GM12878 (cell line): ENCODE measurements around the gene HAAO. TPM values are rescaled to one million over a fixed set of nuclear protein-coding genes. Genes with fewer than 3 reads are reported as not detected.

Experiments
- ATAC-seq: fragments of 200-7000 bp; cut with Tn5 transposase; 3 replicates; pipeline ENCODE4 v1.9.1; 2020; ENCODE audit warnings: mild to moderate bottlenecking, moderate library complexity
- BruUV-seq: library from RNA; stranded (reverse); fragments of 400-500 nt; replicated peaks from 2 replicates; lab custom pipeline; 2021; lab: Mats Ljungman, UMichigan
- CTCF ChIA-PET: fragments of 300-600 bp; sonication (Branson Sonifier 250); formaldehyde crosslinking; extraction: SDS; loops from one replicate; lab custom pipeline; 2021; ENCODE audit warnings: inconsistent platforms; lab: Yijun Ruan, JAX
- POLR2A ChIA-PET: fragments of 350-600 bp; formaldehyde crosslinking; extraction: SDS; loops from one replicate; lab custom pipeline; 2021; ENCODE audit warnings: inconsistent platforms; lab: Charles Lee
- RAD21 ChIA-PET: fragments of 300-600 bp; sonication (Branson Sonifier 250); formaldehyde crosslinking; loops from one replicate; lab custom pipeline; 2023; ENCODE audit warnings: antibody characterized with exemption; ENCODE audit not compliant: unreplicated experiment; lab: Charles Lee
- SMC1A ChIA-PET: fragments of 300-600 bp; sonication (Branson Sonifier 250); formaldehyde crosslinking; loops from one replicate; lab custom pipeline; 2023; ENCODE audit not compliant: unreplicated experiment, uncharacterized antibody; lab: Charles Lee
- DNase-seq: peaks from one replicate; pipeline ENCODE4 v3.0.0-alpha.2; 2011; ENCODE audit warnings: low read depth, low spot score
- FAIRE-seq: peaks from 3 replicates; lab custom pipeline; 2011; peaks lifted over from hg19 to GRCh38; lab: Jason Lieb, UNC
- H2AFZ ChIP-seq: 2 replicates; pipeline ENCODE4 v1.6.0; 2011; ENCODE audit warnings: low read depth, low read length, control low read depth; ENCODE audit not compliant: control insufficient read depth
- H3K27ac ChIP-seq: 2 replicates; pipeline ENCODE4 v1.5.1; 2011; ENCODE audit warnings: control low read depth; ENCODE audit not compliant: control insufficient read depth, insufficient read depth
- H3K27me3 ChIP-seq, 2 experiments: replicated peaks in 1 of 2; 2 replicates each; pipeline versions ENCODE4 v1.6.0 to v1.6.1; 2011; ENCODE audit warnings: low read length in 1 of 2; ENCODE audit not compliant: control insufficient read depth in 2 of 2, insufficient read depth in 2 of 2
- H3K36me3 ChIP-seq, 2 experiments: 2 replicates each; pipeline ENCODE4 v1.5.1; 2011; ENCODE audit warnings: low read length in 1 of 2; ENCODE audit not compliant: control insufficient read depth in 2 of 2, insufficient read depth in 2 of 2
- H3K4me1 ChIP-seq: 2 replicates; pipeline ENCODE4 v1.6.1; 2011; ENCODE audit warnings: mild to moderate bottlenecking, low read length, moderate library complexity, mixed read lengths; ENCODE audit not compliant: control insufficient read depth, insufficient read depth
- H3K4me2 ChIP-seq: 2 replicates; pipeline ENCODE4 v1.6.0; 2011; ENCODE audit warnings: control low read depth; ENCODE audit not compliant: control insufficient read depth, insufficient read depth
- H3K4me3 ChIP-seq: fragments of 200-600 bp; sonication (generic); 2 replicates; pipeline ENCODE4 v1.5.1; 2016
- H3K79me2 ChIP-seq: 2 replicates; pipeline ENCODE4 v1.6.0; 2011; ENCODE audit warnings: low read length; ENCODE audit not compliant: control insufficient read depth, insufficient read depth
- H3K9ac ChIP-seq: 2 replicates; pipeline ENCODE4 v1.8.0; 2011; ENCODE audit warnings: low read length, control low read depth, mixed read lengths; ENCODE audit not compliant: control insufficient read depth, insufficient read depth
- H3K9me3 ChIP-seq: replicated peaks from 3 replicates; pipeline ENCODE4 v1.5.1; 2011; ENCODE audit warnings: mild to moderate bottlenecking, low read length; ENCODE audit not compliant: control insufficient read depth, insufficient read depth
- H4K20me1 ChIP-seq: 2 replicates; pipeline ENCODE4 v1.6.0; 2011; ENCODE audit not compliant: control insufficient read depth, insufficient read depth
- ATF7 ChIP-seq: fragments of 450-650 bp; IDR thresholded peaks from 2 replicates; pipeline ENCODE4 v1.6.1; 2016; ENCODE audit warnings: low read depth, mild to moderate bottlenecking
- CHD2 ChIP-seq: IDR thresholded peaks from 2 replicates; pipeline ENCODE4 v1.6.1; 2011; ENCODE audit warnings: low read depth, low read length, improper control_type of control experiment, borderline replicate concordance
- FOXM1 ChIP-seq: IDR thresholded peaks from 2 replicates; pipeline ENCODE4 v1.6.1; 2012; ENCODE audit warnings: low read depth, mild to moderate bottlenecking, inconsistent platforms, low read length, moderate library complexity
- JUNB ChIP-seq: IDR thresholded peaks from 2 replicates; pipeline ENCODE4 v1.6.1; 2016; ENCODE audit warnings: antibody characterized with exemption, mild to moderate bottlenecking
- MEF2B ChIP-seq: fragments of 450-650 bp; IDR thresholded peaks from 2 replicates; pipeline ENCODE4 v1.6.1; 2018; ENCODE audit warnings: mild to moderate bottlenecking, moderate library complexity; ENCODE audit not compliant: partially characterized antibody, poor library complexity, severe bottlenecking
- POU2F2 ChIP-seq: IDR thresholded peaks from 3 replicates; pipeline ENCODE4 v1.6.1; 2011; ENCODE audit warnings: low read depth, mild to moderate bottlenecking, low read length, borderline replicate concordance
- SP1 ChIP-seq: IDR thresholded peaks from one replicate; pipeline ENCODE4 v1.6.1; 2011; ENCODE audit warnings: low read depth, low read length
- WGBS: methylation state at CpG from one replicate; pipeline ENCODE4 v1.1.6; 2016; ENCODE audit warnings: low lambda C conversion rate; ENCODE audit not compliant: insufficient replicate concordance, insufficient coverage; ENCODE audit errors: missing lambda C conversion rate; 5-methylcytosine and 5-hydroxymethylcytosine counted together
- in situ Hi-C: fragments of 300-500 bp; cut with MboI; formaldehyde crosslinking; loops from 9 replicates; pipeline ENCODE4 v1.14.3; 2018; ENCODE audit warnings: mixed read lengths
- intact Hi-C: fragments of 100-400 bp; cut with micrococcal nuclease; formaldehyde crosslinking; loops from one replicate; pipeline ENCODE4 v1.14.2; 2022; ENCODE audit not compliant: unreplicated experiment
- polyA plus RNA-seq, 11 experiments: library from polyadenylated mRNA; depleted of rRNA in 4 of 11; unstranded in 6 of 11; stranded (reverse) in 5 of 11; fragments of >200 nt; fragmentation: Nextera tagmentation in 4 of 11; fragmentation: Illumina TruSeq in 1 of 11; extraction: Ambion mirVana in 4 of 11; extraction: Trizol in 1 of 11; gene quantifications; 1 replicate in 1 of 11; 2 replicates in 10 of 11; pipeline versions ENCODE4 v1.2.1 to v1.2.3, GENCODE V29; 2011 to 2016; ENCODE audit warnings: inconsistent platforms in 2 of 11, missing spikeins in 2 of 11, low read depth in 1 of 11
- total RNA-seq, 4 experiments: library from RNA; depleted of rRNA in 3 of 4; stranded (reverse); fragments of >200 nt in 3 of 4; fragmentation: Illumina TruSeq in 1 of 4; extraction: Trizol in 1 of 4; gene quantifications; 2 replicates each; pipeline versions ENCODE4 v1.2.1 to v1.2.3, GENCODE V29; 2013 to 2021
- TF ChIP-seq, protein P1 (sequence below): fragments of 450-650 bp; IDR thresholded peaks from 2 replicates; pipeline ENCODE4 v1.6.1; 2017; ENCODE audit warnings: borderline replicate concordance
- TF ChIP-seq, protein P2 (sequence below): fragments of 450-650 bp; formaldehyde crosslinking; IDR thresholded peaks from 2 replicates; pipeline ENCODE4 v1.5.0; 2022; ENCODE audit warnings: mild to moderate bottlenecking, missing genetic modification characterization
- TF ChIP-seq, protein P3 (sequence below): fragments of 450-650 bp; IDR thresholded peaks from 2 replicates; pipeline ENCODE4 v1.6.1; 2016; ENCODE audit warnings: mild to moderate bottlenecking
- TF ChIP-seq, protein P4 (sequence below): IDR thresholded peaks from 2 replicates; pipeline ENCODE4 v1.6.1; 2012; ENCODE audit warnings: low read depth, low read length, improper control_type of control experiment
- TF ChIP-seq, protein P5 (sequence below): IDR thresholded peaks from 2 replicates; pipeline ENCODE4 v1.6.1; 2012; ENCODE audit warnings: low read depth, low read length, improper control_type of control experiment

Gene HAAO
- total and polyA plus RNA-seq, 10 of the 15 experiments (the other 5 are each of a cell fraction or from before 2014, with no cell fraction given) = 4.3 to 58.7 (median 26.8) TPM

DNA sequence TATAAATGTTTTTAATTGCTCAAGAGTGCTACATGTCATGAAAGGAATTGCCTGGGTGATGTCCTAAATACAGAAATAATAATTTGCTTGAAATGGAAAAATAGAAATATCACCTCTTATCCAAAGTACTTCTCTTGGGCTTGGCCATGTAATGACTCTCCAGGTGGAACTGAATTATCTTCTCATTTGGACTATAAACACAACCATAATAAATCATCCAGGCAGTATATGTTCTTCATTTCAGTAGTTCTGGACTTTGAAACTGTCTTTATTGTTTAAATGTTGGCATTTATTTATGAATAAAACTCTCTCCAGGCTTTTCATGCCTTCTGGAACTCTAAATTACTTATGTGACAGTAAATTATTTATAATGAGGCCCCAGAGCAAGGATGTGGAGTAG is 68.9 kb downstream of the HAAO start (continued):
- TF ChIP-seq, protein P1, sequence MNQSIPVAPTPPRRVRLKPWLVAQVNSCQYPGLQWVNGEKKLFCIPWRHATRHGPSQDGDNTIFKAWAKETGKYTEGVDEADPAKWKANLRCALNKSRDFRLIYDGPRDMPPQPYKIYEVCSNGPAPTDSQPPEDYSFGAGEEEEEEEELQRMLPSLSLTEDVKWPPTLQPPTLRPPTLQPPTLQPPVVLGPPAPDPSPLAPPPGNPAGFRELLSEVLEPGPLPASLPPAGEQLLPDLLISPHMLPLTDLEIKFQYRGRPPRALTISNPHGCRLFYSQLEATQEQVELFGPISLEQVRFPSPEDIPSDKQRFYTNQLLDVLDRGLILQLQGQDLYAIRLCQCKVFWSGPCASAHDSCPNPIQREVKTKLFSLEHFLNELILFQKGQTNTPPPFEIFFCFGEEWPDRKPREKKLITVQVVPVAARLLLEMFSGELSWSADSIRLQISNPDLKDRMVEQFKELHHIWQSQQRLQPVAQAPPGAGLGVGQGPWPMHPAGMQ = no peak
- no peak for TF ChIP-seq JUNB

DNA sequence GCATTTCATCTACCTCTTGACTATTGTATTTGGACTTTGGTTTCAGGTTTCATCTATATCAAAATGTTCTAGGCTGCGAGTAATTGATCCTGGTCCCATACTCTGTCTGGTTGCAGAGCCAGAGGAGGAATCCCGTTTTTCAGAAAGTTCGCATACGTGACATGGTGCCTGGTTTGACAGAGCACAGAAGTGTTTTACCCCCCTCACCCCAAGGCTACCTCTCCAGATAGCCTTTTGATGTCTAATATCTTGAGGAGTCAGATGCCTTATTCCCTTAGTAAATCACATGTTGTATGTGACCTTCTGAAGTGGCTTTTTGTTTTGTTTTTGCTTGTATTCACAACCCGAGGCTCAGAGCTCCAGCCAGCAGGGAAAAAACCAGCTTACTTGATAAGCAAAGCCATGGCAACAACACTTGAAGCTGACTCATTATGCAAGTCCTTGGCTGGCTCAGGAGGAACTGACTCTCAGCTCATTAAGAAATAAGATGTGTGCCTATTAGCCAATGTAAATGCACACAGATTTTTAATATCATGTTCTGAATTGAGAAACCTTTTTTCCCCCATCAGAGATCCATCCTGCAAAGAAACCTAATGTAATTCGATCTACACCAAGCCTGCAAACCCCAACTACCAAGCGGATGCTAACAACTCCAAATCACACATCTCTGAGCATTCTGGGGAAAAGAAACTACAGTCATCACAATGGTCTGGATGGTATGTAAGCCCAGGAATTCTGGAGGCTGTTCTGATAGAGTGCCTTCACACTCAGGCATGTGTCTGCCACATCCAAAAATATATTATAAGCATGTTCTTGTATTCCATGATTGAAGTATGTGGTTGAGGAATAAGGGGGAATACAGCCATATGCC is 69.8 kb downstream of the HAAO start:
- DNase-seq (peak; percentile 91), FAIRE-seq (peak; percentile 84), ATAC-seq (peak; percentile 98)
- WGBS = 16% methylated on average over 7 of the region's 7 CpGs
- in situ Hi-C loops = no loop called here
- Histone ChIP-seq H3K4me3 (peak overlapping the region; percentile 10; the same call in 1 of the 2 replicates), H2AFZ (peak overlapping the region; percentile 79), H3K9ac (peak overlapping the region; percentile 38; the same call in 1 of the 2 replicates), H3K4me1 (peaks cover 19% of the 10 kb centered on the region), H3K36me3 (peaks cover 0 to 3% of the 10 kb centered on the region in 2 experiments; a peak in 1 of 4 replicates), H3K9me3 (no peaks in the 10 kb centered on the region), H3K27me3 (no peaks in the 10 kb centered on the region), H3K4me2 (peak overlapping the region; percentile 85), H3K79me2 (no peaks in the 10 kb centered on the region), H3K27ac (peak overlapping the region; percentile 86), H4K20me1 (no peaks in the 10 kb centered on the region)
- ChIA-PET CTCF (interaction anchor here (0.6 to 2.0 kb wide), 11 partner anchors 10 to 130 kb away, joined by 3 to 16 read pairs (median 3); partner anchors contain the start of gene HAAO), RAD21 (interaction anchor here (0.7 to 1.9 kb wide), 14 partner anchors 11 to 123 kb away, joined by 3 to 20 read pairs (median 6); partner anchors contain the start of gene HAAO), POLR2A (interaction anchor here (0.9 to 2.0 kb wide), 6 partner anchors 23 to 123 kb away, joined by 3 to 18 read pairs (median 4); no protein-coding TSS in a partner anchor), SMC1A (interaction anchor here (1.0 to 1.9 kb wide), 12 partner anchors 9 to 74 kb away, joined by 3 to 23 read pairs (median 8); partner anchors contain the start of gene HAAO)
- intact Hi-C loops = loop anchor here (1.0 to 5.0 kb wide), 2 partner anchors 32 to 70 kb away; partner anchors contain the start of gene HAAO
- no TSS peak for BruUV-seq
- TF ChIP-seq ATF7 (peak; percentile 58), FOXM1 (peak; percentile 54; the same call in 1 of the 2 replicates), MEF2B (peak; percentile 59), CHD2 (peak; percentile 79; the same call in 1 of the 2 replicates), SP1 (peak; percentile 52), POU2F2 (peak; percentile 93; the same call in 2 of the 3 replicates), JUNB (peak; percentile 94)
- TF ChIP-seq, protein P2, sequence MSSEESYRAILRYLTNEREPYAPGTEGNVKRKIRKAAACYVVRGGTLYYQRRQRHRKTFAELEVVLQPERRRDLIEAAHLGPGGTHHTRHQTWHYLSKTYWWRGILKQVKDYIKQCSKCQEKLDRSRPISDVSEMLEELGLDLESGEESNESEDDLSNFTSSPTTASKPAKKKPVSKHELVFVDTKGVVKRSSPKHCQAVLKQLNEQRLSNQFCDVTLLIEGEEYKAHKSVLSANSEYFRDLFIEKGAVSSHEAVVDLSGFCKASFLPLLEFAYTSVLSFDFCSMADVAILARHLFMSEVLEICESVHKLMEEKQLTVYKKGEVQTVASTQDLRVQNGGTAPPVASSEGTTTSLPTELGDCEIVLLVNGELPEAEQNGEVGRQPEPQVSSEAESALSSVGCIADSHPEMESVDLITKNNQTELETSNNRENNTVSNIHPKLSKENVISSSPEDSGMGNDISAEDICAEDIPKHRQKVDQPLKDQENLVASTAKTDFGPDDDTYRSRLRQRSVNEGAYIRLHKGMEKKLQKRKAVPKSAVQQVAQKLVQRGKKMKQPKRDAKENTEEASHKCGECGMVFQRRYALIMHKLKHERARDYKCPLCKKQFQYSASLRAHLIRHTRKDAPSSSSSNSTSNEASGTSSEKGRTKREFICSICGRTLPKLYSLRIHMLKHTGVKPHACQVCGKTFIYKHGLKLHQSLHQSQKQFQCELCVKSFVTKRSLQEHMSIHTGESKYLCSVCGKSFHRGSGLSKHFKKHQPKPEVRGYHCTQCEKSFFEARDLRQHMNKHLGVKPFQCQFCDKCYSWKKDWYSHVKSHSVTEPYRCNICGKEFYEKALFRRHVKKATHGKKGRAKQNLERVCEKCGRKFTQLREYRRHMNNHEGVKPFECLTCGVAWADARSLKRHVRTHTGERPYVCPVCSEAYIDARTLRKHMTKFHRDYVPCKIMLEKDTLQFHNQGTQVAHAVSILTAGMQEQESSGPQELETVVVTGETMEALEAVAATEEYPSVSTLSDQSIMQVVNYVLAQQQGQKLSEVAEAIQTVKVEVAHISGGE (CRISPR knock-in tag) = no peak
- TF ChIP-seq, protein P3, sequence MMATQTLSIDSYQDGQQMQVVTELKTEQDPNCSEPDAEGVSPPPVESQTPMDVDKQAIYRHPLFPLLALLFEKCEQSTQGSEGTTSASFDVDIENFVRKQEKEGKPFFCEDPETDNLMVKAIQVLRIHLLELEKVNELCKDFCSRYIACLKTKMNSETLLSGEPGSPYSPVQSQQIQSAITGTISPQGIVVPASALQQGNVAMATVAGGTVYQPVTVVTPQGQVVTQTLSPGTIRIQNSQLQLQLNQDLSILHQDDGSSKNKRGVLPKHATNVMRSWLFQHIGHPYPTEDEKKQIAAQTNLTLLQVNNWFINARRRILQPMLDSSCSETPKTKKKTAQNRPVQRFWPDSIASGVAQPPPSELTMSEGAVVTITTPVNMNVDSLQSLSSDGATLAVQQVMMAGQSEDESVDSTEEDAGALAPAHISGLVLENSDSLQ = peak; percentile 32; the same call in 1 of the 2 replicates
- TF ChIP-seq, protein P4, sequence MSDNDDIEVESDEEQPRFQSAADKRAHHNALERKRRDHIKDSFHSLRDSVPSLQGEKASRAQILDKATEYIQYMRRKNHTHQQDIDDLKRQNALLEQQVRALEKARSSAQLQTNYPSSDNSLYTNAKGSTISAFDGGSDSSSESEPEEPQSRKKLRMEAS = 0 out of 2 replicates have a peak, but pooled peaks have one; percentile 26
- TF ChIP-seq, protein P5, sequence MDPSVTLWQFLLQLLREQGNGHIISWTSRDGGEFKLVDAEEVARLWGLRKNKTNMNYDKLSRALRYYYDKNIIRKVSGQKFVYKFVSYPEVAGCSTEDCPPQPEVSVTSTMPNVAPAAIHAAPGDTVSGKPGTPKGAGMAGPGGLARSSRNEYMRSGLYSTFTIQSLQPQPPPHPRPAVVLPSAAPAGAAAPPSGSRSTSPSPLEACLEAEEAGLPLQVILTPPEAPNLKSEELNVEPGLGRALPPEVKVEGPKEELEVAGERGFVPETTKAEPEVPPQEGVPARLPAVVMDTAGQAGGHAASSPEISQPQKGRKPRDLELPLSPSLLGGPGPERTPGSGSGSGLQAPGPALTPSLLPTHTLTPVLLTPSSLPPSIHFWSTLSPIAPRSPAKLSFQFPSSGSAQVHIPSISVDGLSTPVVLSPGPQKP = no peak
